Measurements from ENCODE around the gene POFUT2. TPM values are rescaled to one million over a fixed set of nuclear protein-coding genes. Genes with fewer than 3 reads are reported as not detected.
"Not testable (repeated sequence)": the region's sequence is repeated elsewhere in the genome, so short reads cannot be mapped to it uniquely, and the experiment has no call there.

Gene POFUT2
- polyA plus RNA-seq, 1 donor from 2014 or later: 25.4 TPM

DNA sequence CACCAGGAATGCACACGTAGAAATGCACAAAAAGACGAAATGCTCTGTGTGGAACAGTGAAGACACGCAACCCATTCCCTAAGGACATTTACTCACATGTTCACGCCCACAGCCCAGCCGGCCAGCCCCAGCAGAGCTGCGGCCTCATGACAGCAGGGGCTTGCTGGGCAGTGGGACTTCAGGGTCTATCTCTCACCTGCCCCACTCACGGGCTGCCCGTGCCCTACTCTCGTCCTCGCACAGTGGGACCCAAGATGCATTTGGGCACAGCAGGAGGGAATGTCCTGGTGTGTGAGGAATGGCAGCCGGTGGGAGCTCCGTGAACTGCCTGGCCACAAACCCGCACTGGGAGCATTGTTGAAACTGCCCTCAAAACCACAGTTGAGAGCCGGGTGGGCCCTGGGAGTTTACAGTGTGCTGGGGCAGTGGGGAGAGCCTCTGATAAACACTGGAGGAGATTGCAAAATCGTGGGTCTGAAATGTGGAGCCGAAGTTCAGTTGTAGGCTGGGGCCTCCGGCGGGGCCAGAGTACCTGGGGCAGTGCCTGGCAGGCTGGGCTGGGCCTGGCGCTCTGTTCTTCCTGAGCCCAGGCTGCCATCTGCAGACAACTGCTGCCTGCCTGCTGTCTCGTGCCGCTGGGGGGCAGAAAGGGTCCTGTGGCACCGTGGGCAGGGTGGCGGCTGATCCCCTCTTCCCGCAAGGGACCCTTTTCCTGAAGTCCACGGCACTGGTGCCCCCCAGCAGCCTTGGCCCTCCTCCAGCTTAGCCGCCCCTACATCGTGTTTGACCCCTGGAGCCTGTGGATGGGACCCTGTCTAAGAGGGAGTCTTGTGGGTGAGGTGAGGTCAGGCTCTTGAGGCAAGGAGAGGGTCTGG is 20.7 kb upstream of the POFUT2 start:
- no peaks in the 10 kb centered on the region for H3F3A ChIP-seq (ENCODE audit: insufficient read depth, low read length, poor library complexity, severe bottlenecking)
- TF ChIP-seq TAF1 (IDR thresholded peaks at IDR 0.05; ENCODE audit: low read depth) (no peak), RAD21 (conservative IDR thresholded peaks at IDR 0.05) (no peak), REST (IDR thresholded peaks at IDR 0.05; ENCODE audit: borderline replicate concordance) (no peak), MXI1 (conservative IDR thresholded peaks at IDR 0.05; ENCODE audit: poor library complexity, severe bottlenecking) (no peak), POLR2AphosphoS5 (IDR thresholded peaks at IDR 0.05) (no peak), EP300 (conservative IDR thresholded peaks at IDR 0.05; ENCODE audit: poor library complexity, severe bottlenecking) (no peak), SMC3 (conservative IDR thresholded peaks at IDR 0.05; ENCODE audit: poor library complexity) (no peak), EZH2 (IDR thresholded peaks at IDR 0.05; ENCODE audit: borderline replicate concordance, insufficient read depth, low read length, poor library complexity, severe bottlenecking) (no peak)
- TF ChIP-seq, protein P1, sequence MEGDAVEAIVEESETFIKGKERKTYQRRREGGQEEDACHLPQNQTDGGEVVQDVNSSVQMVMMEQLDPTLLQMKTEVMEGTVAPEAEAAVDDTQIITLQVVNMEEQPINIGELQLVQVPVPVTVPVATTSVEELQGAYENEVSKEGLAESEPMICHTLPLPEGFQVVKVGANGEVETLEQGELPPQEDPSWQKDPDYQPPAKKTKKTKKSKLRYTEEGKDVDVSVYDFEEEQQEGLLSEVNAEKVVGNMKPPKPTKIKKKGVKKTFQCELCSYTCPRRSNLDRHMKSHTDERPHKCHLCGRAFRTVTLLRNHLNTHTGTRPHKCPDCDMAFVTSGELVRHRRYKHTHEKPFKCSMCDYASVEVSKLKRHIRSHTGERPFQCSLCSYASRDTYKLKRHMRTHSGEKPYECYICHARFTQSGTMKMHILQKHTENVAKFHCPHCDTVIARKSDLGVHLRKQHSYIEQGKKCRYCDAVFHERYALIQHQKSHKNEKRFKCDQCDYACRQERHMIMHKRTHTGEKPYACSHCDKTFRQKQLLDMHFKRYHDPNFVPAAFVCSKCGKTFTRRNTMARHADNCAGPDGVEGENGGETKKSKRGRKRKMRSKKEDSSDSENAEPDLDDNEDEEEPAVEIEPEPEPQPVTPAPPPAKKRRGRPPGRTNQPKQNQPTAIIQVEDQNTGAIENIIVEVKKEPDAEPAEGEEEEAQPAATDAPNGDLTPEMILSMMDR (IDR thresholded peaks at IDR 0.05; ENCODE audit: poor library complexity, severe bottlenecking): no peak
- no peaks in the 10 kb centered on the region for H4K20me1 ChIP-seq (ENCODE audit: insufficient read depth)
- no peaks in the 10 kb centered on the region for H3K9me3 ChIP-seq (ENCODE audit: low read length)
- H3K79me2 ChIP-seq (replicated peaks; ENCODE audit: insufficient read depth, low read length): no peaks in the 10 kb centered on the region
- no peak overlapping the region for H2AFZ ChIP-seq (ENCODE audit: low read depth, low read length)
- no peak overlapping the region for H3K9ac ChIP-seq (ENCODE audit: low read length)
- no peak overlapping the region for H3K4me2 ChIP-seq (ENCODE audit: low read length)
- no peak overlapping the region for H3K27ac ChIP-seq (ENCODE audit: low read length)
- H3K4me3 ChIP-seq (ENCODE audit: low read length): no peak overlapping the region
- no peaks in the 10 kb centered on the region for H3K9me2 ChIP-seq (ENCODE audit: insufficient read depth, low read length)
- no peaks in the 10 kb centered on the region for H3K27me3 ChIP-seq (ENCODE audit: insufficient read depth, low read depth, low read length)
- no peaks in the 10 kb centered on the region for H3K36me3 ChIP-seq (ENCODE audit: insufficient read depth, low read length)

DNA sequence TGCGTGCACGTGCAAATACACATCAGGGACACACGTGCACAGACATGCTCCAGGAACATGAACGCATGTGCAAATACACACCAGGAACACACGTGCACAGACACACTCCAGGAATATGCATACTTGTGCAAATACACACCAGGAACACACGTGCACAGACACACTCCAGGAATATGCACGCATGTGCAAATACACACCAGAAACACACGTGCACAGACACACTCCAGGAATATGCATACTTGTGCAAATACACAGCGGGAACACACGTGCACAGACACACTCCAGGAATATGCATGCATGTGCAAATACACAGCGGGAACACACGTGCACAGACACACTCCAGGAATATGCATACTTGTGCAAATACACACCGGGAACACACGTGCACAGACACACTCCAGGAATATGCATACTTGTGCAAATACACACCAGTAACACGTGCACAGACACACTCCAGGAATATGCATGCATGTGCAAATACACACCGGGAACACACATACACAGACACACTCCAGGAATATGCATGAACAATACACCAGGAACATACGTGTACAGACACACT is 20.0 kb upstream of the POFUT2 start:
- not testable (repeated sequence) for H4K20me1 ChIP-seq (ENCODE audit: insufficient read depth); H2AFZ ChIP-seq (ENCODE audit: low read depth, low read length); H3K27me3 ChIP-seq (ENCODE audit: insufficient read depth, low read depth, low read length); H3K4me2 ChIP-seq (ENCODE audit: low read length); H3F3A ChIP-seq (ENCODE audit: insufficient read depth, low read length, poor library complexity, severe bottlenecking); H3K9me3 ChIP-seq (ENCODE audit: low read length); H3K9me2 ChIP-seq (ENCODE audit: insufficient read depth, low read length); H3K9ac ChIP-seq (ENCODE audit: low read length); H3K27ac ChIP-seq (ENCODE audit: low read length); H3K36me3 ChIP-seq (ENCODE audit: insufficient read depth, low read length); H3K4me3 ChIP-seq (ENCODE audit: low read length); H3K79me2 ChIP-seq (replicated peaks; ENCODE audit: insufficient read depth, low read length)
